NCI-H524 (cell line): ENCODE results near the gene SMIM28.
A peak's percentile ranks its signal among the peaks of the same experiment; 100 is the strongest.
"Not testable (repeated sequence)": the region's sequence is repeated elsewhere in the genome, so short reads cannot be mapped to it uniquely, and the experiment has no call there.

Experiments
- DNase-seq, 2 experiments: peaks; one replicate each; lab custom pipeline; 2025; lab: John Stamatoyannopoulos, UW

SMIM28 gene

GRCh38 chr6:138405816-138406413, 28.2 kb downstream of the SMIM28 start:
- no peak for DNase-seq

GRCh38 chr6:138406443-138406842, 28.7 kb downstream of the SMIM28 start:
- DNase-seq = no peak

GRCh38 chr6:138410048-138410735, 32.5 kb downstream of the SMIM28 start:
- no peak for DNase-seq

GRCh38 chr6:138410972-138411880, 33.5 kb downstream of the SMIM28 start:
- no peak for DNase-seq

- DNase-seq = no peak
Observed at GRCh38 chr6:138415125-138415524, 37.4 kb downstream of the SMIM28 start.

GRCh38 chr6:138416206-138416605, 38.5 kb downstream of the SMIM28 start:
- no peak for DNase-seq

- DNase-seq = no peak
Observed at GRCh38 chr6:138417493-138418117, 39.9 kb downstream of the SMIM28 start.

GRCh38 chr6:138418118-138418742, 40.5 kb downstream of the SMIM28 start:
- DNase-seq = no peak

GRCh38 chr6:138419766-138420165, 42.1 kb downstream of the SMIM28 start:
- no peak for DNase-seq

GRCh38 chr6:138420356-138420755, 42.7 kb downstream of the SMIM28 start:
- DNase-seq = no peak

GRCh38 chr6:138421089-138421488, 43.4 kb downstream of the SMIM28 start:
- no peak for DNase-seq

GRCh38 chr6:138421608-138422007, 43.9 kb downstream of the SMIM28 start:
- DNase-seq = no peak

GRCh38 chr6:138422861-138423260, 45.2 kb downstream of the SMIM28 start:
- no peak for DNase-seq

GRCh38 chr6:138424004-138424904, 46.5 kb downstream of the SMIM28 start:
- no peak for DNase-seq

GRCh38 chr6:138425256-138425655, 47.6 kb downstream of the SMIM28 start:
- not testable (repeated sequence) for DNase-seq

GRCh38 chr6:138426500-138427123, 48.9 kb downstream of the SMIM28 start:
- no peak for DNase-seq

- no peak for DNase-seq
Observed at GRCh38 chr6:138427701-138428100, 50.0 kb downstream of the SMIM28 start.

GRCh38 chr6:138428944-138429598, 51.4 kb downstream of the SMIM28 start:
- DNase-seq = peak; percentile 16 to 57

GRCh38 chr6:138429761-138430160, 52.1 kb downstream of the SMIM28 start:
- DNase-seq = no peak
